Psoas muscle (tissue), 8 donors: Measurements from ENCODE around the gene SSTR5. TPM values are rescaled to one million over a fixed set of nuclear protein-coding genes. Genes with fewer than 3 reads are reported as not detected.

Experiments
- ATAC-seq, 4 donors: fragments of 200-7000 bp; cut with Tn5 transposase; one replicate each; pipeline ENCODE4 v1.9.1; 2020; ENCODE audit warnings: moderate library complexity in 3 of 4, mild to moderate bottlenecking in 2 of 4
- DNase-seq, 2 donors: peaks; one replicate each; pipeline ENCODE4 v3.0.0-alpha.2; 2020
- H3K27ac ChIP-seq: fragments of 200-600 bp; one replicate; pipeline ENCODE4 v1.8.0; 2022
- H3K27me3 ChIP-seq, 3 donors: fragments of 200-600 bp in 1 of 3; one replicate each; pipeline versions ENCODE4 v1.6.1 to v1.8.0; 2013 to 2022; ENCODE audit warnings: low read length in 2 of 3, mild to moderate bottlenecking in 2 of 3, moderate library complexity in 1 of 3; ENCODE audit not compliant: insufficient read depth in 3 of 3
- H3K36me3 ChIP-seq, 2 donors: fragments of 200-600 bp in 1 of 2; one replicate each; pipeline versions ENCODE4 v1.6.1 to v1.8.0; 2013 to 2022; ENCODE audit warnings: low read depth in 1 of 2, mild to moderate bottlenecking in 1 of 2, moderate library complexity in 1 of 2; ENCODE audit not compliant: insufficient read depth in 1 of 2
- H3K4me1 ChIP-seq: fragments of 200-600 bp; one replicate; pipeline ENCODE4 v1.8.0; 2022
- H3K4me3 ChIP-seq: fragments of 200-600 bp; one replicate; pipeline ENCODE4 v1.8.0; 2022; ENCODE audit warnings: mild to moderate bottlenecking
- H3K9me3 ChIP-seq: fragments of 200-600 bp; one replicate; pipeline ENCODE4 v1.8.0; 2022
- CTCF ChIP-seq: fragments of 200-600 bp; IDR thresholded peaks from one replicate; pipeline ENCODE4 v1.8.0; 2022; ENCODE audit warnings: antibody characterized with exemption
- WGBS, 3 donors: extraction: QIAGEN DNeasy Blood & Tissue Kit; methylation state at CpG; one replicate each; pipeline versions ENCODE4 v1.1.6 to v1.1.7; 2013; 5-methylcytosine and 5-hydroxymethylcytosine counted together
- intact Hi-C, 2 donors: fragments of 100-400 bp; cut with DNase I; formaldehyde crosslinking; loops; one replicate each; pipeline versions ENCODE4 v1.11.0 to v1.14.2; 2022
- polyA plus RNA-seq, 3 donors: library from polyadenylated mRNA; stranded (reverse); fragments of 200-250 nt; gene quantifications; one replicate each; pipeline ENCODE4 v1.2.3, GENCODE V29; 2013
- total RNA-seq, 4 donors: library from RNA; stranded (reverse); fragmentation: NEBNext Ultra II Directional in 2 of 4; extraction: Animal tissue kit (Norgen Biotek cat#: 25700) in 2 of 4; gene quantifications; one replicate each; pipeline versions ENCODE4 v1.2.1 to v1.2.4, GENCODE V29; 2021 to 2023
- donor health status: healthy with polysubstance abuse.
- donor health status: DM: no; HTN: no; CAD: no; lungs with moderate emphysema.
- donor health status: Bipolar disorder and iron deficiency.
- donor health status: healthy.
- donor health status: DM: yes; HTN: yes; CAD: no.
- donor health status: DM: no; HTN: no; CAD: no.
- donor health status: DM: no; HTN: no; CAD: no.
- donor health status: DM: yes; HTN: yes; CAD: no.

SSTR5 gene
- total and polyA plus RNA-seq, 7 donors = 0.03 to 0.32 (median 0.08) TPM; not detected in 3

- H3K9me3 ChIP-seq = no peaks in the 10 kb centered on the region
- peaks cover 0 to 45% (median 11%) of the 10 kb centered on the region in 3 donors for H3K27me3 ChIP-seq
- no peak overlapping the region for H3K27ac ChIP-seq
- no peaks in the 10 kb centered on the region for H3K36me3 ChIP-seq
- no peak for TF ChIP-seq CTCF
- 87 to 90% (median 89%) methylated on average over 40 to 43 of the region's 43 CpGs for WGBS, 3 donors
- DNase-seq (no peak), ATAC-seq (no peak)
- no peaks in the 10 kb centered on the region for H3K4me1 ChIP-seq
- intact Hi-C loops = no loop called here
- H3K4me3 ChIP-seq = no peak overlapping the region
Measured at GRCh38 chr16:1061769-1062505, 10.6 kb upstream of the SSTR5 start.

- no peak for DNase-seq
- no peaks in the 10 kb centered on the region for H3K36me3 ChIP-seq
- no peak overlapping the region for H3K27ac ChIP-seq
- H3K4me1 ChIP-seq = no peaks in the 10 kb centered on the region
- no peaks in the 10 kb centered on the region for H3K9me3 ChIP-seq
- H3K4me3 ChIP-seq = no peak overlapping the region
- no peak for TF ChIP-seq CTCF
- ATAC-seq = no peak
- peaks cover 0 to 41% (median 17%) of the 10 kb centered on the region in 3 donors for H3K27me3 ChIP-seq
- intact Hi-C loops = no loop called here
- 69 to 79% (median 75%) methylated on average over 19 to 20 of the region's 20 CpGs for WGBS, 3 donors
Measured at GRCh38 chr16:1062895-1063294, 9.7 kb upstream of the SSTR5 start.

GRCh38 chr16:1063728-1064127, 8.8 kb upstream of the SSTR5 start:
- Histone ChIP-seq H3K27ac (no peak overlapping the region), H3K9me3 (no peaks in the 10 kb centered on the region), H3K4me1 (no peaks in the 10 kb centered on the region), H3K36me3 (no peaks in the 10 kb centered on the region), H3K4me3 (no peak overlapping the region), H3K27me3 (peaks cover 0 to 37% (median 20%) of the 10 kb centered on the region in 3 donors)
- intact Hi-C loops = no loop called here
- DNase-seq (no peak), ATAC-seq (no peak)
- TF ChIP-seq CTCF = no peak
- WGBS, 3 donors = 73 to 79% (median 76%) methylated on average over 20 to 21 of the region's 21 CpGs

- Histone ChIP-seq H3K9me3 (no peaks in the 10 kb centered on the region), H3K4me1 (no peaks in the 10 kb centered on the region), H3K4me3 (no peak overlapping the region), H3K27ac (no peak overlapping the region), H3K27me3 (peaks cover 0 to 53% (median 28%) of the 10 kb centered on the region in 3 donors), H3K36me3 (no peaks in the 10 kb centered on the region)
- DNase-seq (no peak), ATAC-seq (no peak)
- WGBS, 3 donors = 24 to 31% (median 27%) methylated on average over 27 to 55 of the region's 55 CpGs
- intact Hi-C loops = no loop called here
- TF ChIP-seq CTCF = no peak
Measured at GRCh38 chr16:1065469-1066128, 6.9 kb upstream of the SSTR5 start.
